ENCODE results near the gene AHNAK2.

DNA sequence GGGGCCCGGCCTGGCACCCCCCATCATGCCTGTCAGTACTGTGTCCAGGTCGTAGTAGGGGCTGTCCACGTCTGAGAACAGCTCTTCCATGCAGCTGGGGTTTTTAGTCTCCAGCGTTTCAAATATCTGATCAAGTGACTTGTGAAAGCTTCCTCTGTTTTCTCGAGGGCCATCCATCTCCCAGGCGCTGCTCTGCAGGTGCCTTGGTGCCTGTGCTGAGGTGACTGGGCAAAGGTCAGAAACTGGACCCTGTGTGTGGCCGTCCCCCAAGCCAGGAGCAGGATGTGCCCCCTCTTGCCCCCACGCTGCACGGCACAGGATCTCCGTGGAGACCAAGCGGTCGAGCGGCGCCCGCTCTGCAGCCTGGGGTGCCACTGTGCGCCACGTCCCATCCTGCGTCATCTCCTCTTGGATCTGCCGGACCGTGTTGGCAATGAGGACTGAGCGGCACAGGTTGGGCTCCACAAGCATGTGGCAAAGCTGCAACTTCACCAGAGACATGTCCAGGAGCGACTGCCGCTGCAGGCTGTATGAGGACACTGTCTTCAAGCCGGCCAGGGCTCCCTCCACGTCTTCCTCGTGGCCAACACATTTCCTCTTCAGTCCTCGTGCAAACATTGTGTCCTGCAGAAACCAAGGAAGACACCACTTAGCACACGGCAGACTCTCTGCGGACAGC is 33.3 kb upstream of the AHNAK2 start:
- TF ChIP-seq, protein P1, sequence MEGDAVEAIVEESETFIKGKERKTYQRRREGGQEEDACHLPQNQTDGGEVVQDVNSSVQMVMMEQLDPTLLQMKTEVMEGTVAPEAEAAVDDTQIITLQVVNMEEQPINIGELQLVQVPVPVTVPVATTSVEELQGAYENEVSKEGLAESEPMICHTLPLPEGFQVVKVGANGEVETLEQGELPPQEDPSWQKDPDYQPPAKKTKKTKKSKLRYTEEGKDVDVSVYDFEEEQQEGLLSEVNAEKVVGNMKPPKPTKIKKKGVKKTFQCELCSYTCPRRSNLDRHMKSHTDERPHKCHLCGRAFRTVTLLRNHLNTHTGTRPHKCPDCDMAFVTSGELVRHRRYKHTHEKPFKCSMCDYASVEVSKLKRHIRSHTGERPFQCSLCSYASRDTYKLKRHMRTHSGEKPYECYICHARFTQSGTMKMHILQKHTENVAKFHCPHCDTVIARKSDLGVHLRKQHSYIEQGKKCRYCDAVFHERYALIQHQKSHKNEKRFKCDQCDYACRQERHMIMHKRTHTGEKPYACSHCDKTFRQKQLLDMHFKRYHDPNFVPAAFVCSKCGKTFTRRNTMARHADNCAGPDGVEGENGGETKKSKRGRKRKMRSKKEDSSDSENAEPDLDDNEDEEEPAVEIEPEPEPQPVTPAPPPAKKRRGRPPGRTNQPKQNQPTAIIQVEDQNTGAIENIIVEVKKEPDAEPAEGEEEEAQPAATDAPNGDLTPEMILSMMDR (conservative IDR thresholded peaks at IDR 0.05) = no peak
- TF ChIP-seq ZFX (IDR thresholded peaks at IDR 0.05) = no peak
